Neutrophil (primary cell): ENCODE data around the gene PAPPA2.
"Not testable (repeated sequence)": the region's sequence is repeated elsewhere in the genome, so short reads cannot be mapped to it uniquely, and the experiment has no call there.

Experiments
- H3K27ac ChIP-seq: fragments of 200-600 bp; sonication (generic); 2 replicates; pipeline ENCODE4 v1.5.1; 2016; ENCODE audit warnings: mild to moderate bottlenecking, moderate library complexity
- H3K27me3 ChIP-seq: fragments of 200-600 bp; sonication (generic); 2 replicates; pipeline ENCODE4 v1.6.0; 2016; ENCODE audit warnings: mild to moderate bottlenecking
- H3K36me3 ChIP-seq: fragments of 200-600 bp; sonication (generic); 2 replicates; pipeline ENCODE4 v1.5.1; 2017
- H3K4me1 ChIP-seq, 2 experiments: fragments of 200-600 bp in 1 of 2; sonication (generic) in 1 of 2; 1 replicate in 1 of 2; 2 replicates in 1 of 2; pipeline versions ENCODE4 v1.5.1 to v1.6.1; 2013 to 2016; ENCODE audit warnings: low read depth in 1 of 2, low read length in 1 of 2, mild to moderate bottlenecking in 1 of 2, moderate library complexity in 1 of 2; ENCODE audit not compliant: control insufficient read depth in 1 of 2, insufficient read depth in 1 of 2
- H3K4me3 ChIP-seq, 2 experiments: fragments of 200-600 bp in 1 of 2; sonication (generic) in 1 of 2; 1 replicate in 1 of 2; 2 replicates in 1 of 2; pipeline ENCODE4 v1.5.1; 2013 to 2016; ENCODE audit warnings: low read depth in 1 of 2, low read length in 1 of 2, mild to moderate bottlenecking in 1 of 2, moderate library complexity in 1 of 2
- H3K9me3 ChIP-seq: fragments of 200-600 bp; sonication (generic); 2 replicates; pipeline ENCODE4 v1.5.1; 2016
- CTCF ChIP-seq: fragments of 200-600 bp; sonication (generic); IDR thresholded peaks from 2 replicates; pipeline ENCODE4 v1.5.1; 2016; ENCODE audit warnings: antibody characterized with exemption

PAPPA2 gene

GRCh38 chr1:176462674-176463378, at the start of gene PAPPA2:
TSS of gene PAPPA2 (plus strand) at chr1:176463175. CDS start at chr1:176556323, 93,148 bp downstream.
- no peak for TF ChIP-seq CTCF
- Histone ChIP-seq H3K27ac (no peak within 1 kb of the TSS), H3K9me3 (no peaks in the 10 kb centered on the region), H3K36me3 (no peaks in the 10 kb centered on the region), H3K4me3 (no peak within 1 kb of the TSS), H3K27me3 (no peaks in the 10 kb centered on the region), H3K4me1 (no peaks in the 10 kb centered on the region)

GRCh38 chr1:176416777-176417176, 46.2 kb upstream of the PAPPA2 start:
- H3K27me3 ChIP-seq, result no peaks in the 10 kb centered on the region

GRCh38 chr1:176419608-176420007, 43.4 kb upstream of the PAPPA2 start:
- H3K27me3 ChIP-seq, H3K36me3 ChIP-seq, H3K4me3 ChIP-seq, H3K9me3 ChIP-seq, H3K4me1 ChIP-seq, H3K27ac ChIP-seq: not testable (repeated sequence)

More at GRCh38 chr1:176416777-176417176, 46.2 kb upstream of the PAPPA2 start:
- Histone ChIP-seq H3K36me3 (no peaks in the 10 kb centered on the region), H3K4me1 (no peaks in the 10 kb centered on the region), H3K27ac (no peak overlapping the region), H3K9me3 (no peaks in the 10 kb centered on the region), H3K4me3 (no peak overlapping the region)
- TF ChIP-seq CTCF, result no peak

- Histone ChIP-seq H3K36me3 (no peaks in the 10 kb centered on the region), H3K4me1 (no peaks in the 10 kb centered on the region), H3K9me3 (no peaks in the 10 kb centered on the region), H3K4me3 (no peak overlapping the region), H3K27ac (no peak overlapping the region), H3K27me3 (no peaks in the 10 kb centered on the region)
- no peak for TF ChIP-seq CTCF
Measured at GRCh38 chr1:176434234-176434633, 28.7 kb upstream of the PAPPA2 start.

- Histone ChIP-seq H3K27ac (no peak overlapping the region), H3K4me3 (no peak overlapping the region), H3K36me3 (no peaks in the 10 kb centered on the region), H3K27me3 (no peaks in the 10 kb centered on the region), H3K9me3 (no peaks in the 10 kb centered on the region), H3K4me1 (no peaks in the 10 kb centered on the region)
- no peak for TF ChIP-seq CTCF
Measured at GRCh38 chr1:176436251-176436650, 26.7 kb upstream of the PAPPA2 start.

GRCh38 chr1:176440176-176440575, 22.8 kb upstream of the PAPPA2 start:
- Histone ChIP-seq H3K9me3 (no peaks in the 10 kb centered on the region), H3K4me1 (no peaks in the 10 kb centered on the region), H3K27me3 (no peaks in the 10 kb centered on the region), H3K4me3 (no peak overlapping the region), H3K27ac (no peak overlapping the region), H3K36me3 (no peaks in the 10 kb centered on the region)
- TF ChIP-seq CTCF, result no peak
